ENCODE data around the gene ALKBH5.

Gene ALKBH5

GRCh38 chr17:18235743-18236256 lies 52.2 kb downstream of the ALKBH5 start:
- H4K20me1 ChIP-seq: peaks cover 52% of the 10 kb centered on the region
- H3K9ac ChIP-seq: 0 out of 2 replicates have a peak overlapping the region, but pooled peaks have one; percentile 19
- H3K4me2 ChIP-seq: no peak overlapping the region; the same call in 1 of the 2 replicates
- H3K27me3 ChIP-seq: no peaks in the 10 kb centered on the region
- H3K27ac ChIP-seq: 0 out of 2 replicates have a peak overlapping the region, but pooled peaks have one; percentile 30
- no peaks in the 10 kb centered on the region for H3K4me1 ChIP-seq
- no peak overlapping the region for H3K4me3 ChIP-seq
- H3K9me3 ChIP-seq: no peaks in the 10 kb centered on the region
- H3K36me3 ChIP-seq: peaks cover 98% of the 10 kb centered on the region
- TF ChIP-seq Cebpa-rat (IDR thresholded peaks at IDR 0.05): no peak

GRCh38 chr17:18236494-18236893 lies 52.9 kb downstream of the ALKBH5 start:
- Histone ChIP-seq H3K9me3 (no peaks in the 10 kb centered on the region), H3K27me3 (no peaks in the 10 kb centered on the region), H3K4me3 (no peak overlapping the region), H4K20me1 (peaks cover 50% of the 10 kb centered on the region), H3K4me1 (no peaks in the 10 kb centered on the region), H3K27ac (no peak overlapping the region), H3K36me3 (peaks cover 98% of the 10 kb centered on the region), H3K4me2 (no peak overlapping the region), H3K9ac (no peak overlapping the region)
- no peak for TF ChIP-seq Cebpa-rat (IDR thresholded peaks at IDR 0.05)

GRCh38 chr17:18237461-18237860 lies 53.8 kb downstream of the ALKBH5 start:
- peaks cover 99% of the 10 kb centered on the region for H3K36me3 ChIP-seq
- H4K20me1 ChIP-seq: peaks cover 40% of the 10 kb centered on the region
- no peak overlapping the region for H3K27ac ChIP-seq
- no peaks in the 10 kb centered on the region for H3K4me1 ChIP-seq
- H3K9ac ChIP-seq: no peak overlapping the region
- H3K4me3 ChIP-seq: no peak overlapping the region
- H3K9me3 ChIP-seq: no peaks in the 10 kb centered on the region
- no peak overlapping the region for H3K4me2 ChIP-seq
- no peaks in the 10 kb centered on the region for H3K27me3 ChIP-seq
- no peak for TF ChIP-seq Cebpa-rat (IDR thresholded peaks at IDR 0.05)

DNA sequence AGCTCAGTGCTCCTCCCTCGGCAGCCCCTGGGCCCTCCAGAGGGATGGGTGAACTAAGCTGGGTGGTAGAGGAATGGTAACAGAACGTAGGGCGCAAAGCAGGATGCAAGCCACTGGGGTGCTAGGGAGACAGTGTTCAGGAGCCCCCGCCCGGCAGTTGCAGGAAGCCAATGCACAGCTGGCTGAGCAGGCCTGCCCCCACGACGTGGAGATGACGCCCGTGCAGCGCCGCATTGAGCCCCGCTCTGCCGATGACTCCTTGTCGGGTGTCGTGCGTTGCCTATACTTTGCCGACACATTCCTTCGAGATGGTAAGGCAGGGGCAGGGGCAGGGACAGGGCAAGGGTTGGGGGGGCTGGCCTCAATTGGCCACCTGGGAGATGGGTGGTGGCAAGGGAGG lies 54.7 kb downstream of the ALKBH5 start:
- no peaks in the 10 kb centered on the region for H3K4me1 ChIP-seq
- no peak overlapping the region for H3K4me2 ChIP-seq
- TF ChIP-seq Cebpa-rat (IDR thresholded peaks at IDR 0.05): no peak
- peaks cover 32% of the 10 kb centered on the region; the same call in 1 of the 2 replicates for H4K20me1 ChIP-seq
- no peak overlapping the region for H3K4me3 ChIP-seq
- H3K9ac ChIP-seq: no peak overlapping the region
- H3K27me3 ChIP-seq: no peaks in the 10 kb centered on the region
- H3K9me3 ChIP-seq: no peaks in the 10 kb centered on the region
- no peak overlapping the region for H3K27ac ChIP-seq
- peaks cover 96% of the 10 kb centered on the region for H3K36me3 ChIP-seq

- H3K9me3 ChIP-seq: no peaks in the 10 kb centered on the region
- no peak overlapping the region for H3K9ac ChIP-seq
- no peaks in the 10 kb centered on the region for H3K27me3 ChIP-seq
- peaks cover 26% of the 10 kb centered on the region; the same call in 1 of the 2 replicates for H4K20me1 ChIP-seq
- TF ChIP-seq Cebpa-rat (IDR thresholded peaks at IDR 0.05): no peak
- no peak overlapping the region for H3K4me2 ChIP-seq
- H3K4me3 ChIP-seq: no peak overlapping the region
- H3K4me1 ChIP-seq: no peaks in the 10 kb centered on the region
- no peak overlapping the region for H3K27ac ChIP-seq
- H3K36me3 ChIP-seq: peaks cover 94% of the 10 kb centered on the region
These were observed 56.8 kb downstream of the ALKBH5 start for GRCh38 chr17:18240449-18240848.

- no peak overlapping the region for H3K4me2 ChIP-seq
- no peaks in the 10 kb centered on the region for H3K27me3 ChIP-seq
- no peak overlapping the region for H3K4me3 ChIP-seq
- TF ChIP-seq Cebpa-rat (IDR thresholded peaks at IDR 0.05): no peak
- H4K20me1 ChIP-seq: peaks cover 30% of the 10 kb centered on the region; the same call in 1 of the 2 replicates
- peaks cover 94% of the 10 kb centered on the region for H3K36me3 ChIP-seq
- H3K9me3 ChIP-seq: no peaks in the 10 kb centered on the region
- no peak overlapping the region for H3K9ac ChIP-seq
- H3K4me1 ChIP-seq: no peaks in the 10 kb centered on the region
- H3K27ac ChIP-seq: no peak overlapping the region
These were observed 57.7 kb downstream of the ALKBH5 start for GRCh38 chr17:18241229-18241871.

GRCh38 chr17:18245038-18245776 lies 61.6 kb downstream of the ALKBH5 start:
- H3K4me3 ChIP-seq: no peak overlapping the region
- H3K4me2 ChIP-seq: no peak overlapping the region
- no peak overlapping the region for H3K27ac ChIP-seq
- no peak overlapping the region for H3K9ac ChIP-seq
- H3K27me3 ChIP-seq: no peaks in the 10 kb centered on the region
- H4K20me1 ChIP-seq: peaks cover 24% of the 10 kb centered on the region
- H3K36me3 ChIP-seq: peaks cover 88% of the 10 kb centered on the region
- peaks cover 10% of the 10 kb centered on the region for H3K4me1 ChIP-seq
- TF ChIP-seq Cebpa-rat (IDR thresholded peaks at IDR 0.05): no peak
- no peaks in the 10 kb centered on the region for H3K9me3 ChIP-seq

- Histone ChIP-seq H3K4me2 (no peak overlapping the region), H3K9me3 (no peaks in the 10 kb centered on the region), H3K4me1 (peaks cover 10% of the 10 kb centered on the region), H3K9ac (no peak overlapping the region), H3K27me3 (no peaks in the 10 kb centered on the region), H3K27ac (no peak overlapping the region), H3K36me3 (peaks cover 88% of the 10 kb centered on the region), H3K4me3 (no peak overlapping the region), H4K20me1 (peaks cover 18% of the 10 kb centered on the region)
- TF ChIP-seq Cebpa-rat (IDR thresholded peaks at IDR 0.05): no peak
These were observed 62.6 kb downstream of the ALKBH5 start for GRCh38 chr17:18246109-18246725.

GRCh38 chr17:18246880-18247612 lies 63.4 kb downstream of the ALKBH5 start:
- H3K27ac ChIP-seq: no peak overlapping the region
- TF ChIP-seq Cebpa-rat (IDR thresholded peaks at IDR 0.05): no peak
- peaks cover 20% of the 10 kb centered on the region for H4K20me1 ChIP-seq
- no peak overlapping the region for H3K9ac ChIP-seq
- no peak overlapping the region for H3K4me3 ChIP-seq
- H3K36me3 ChIP-seq: peaks cover 88% of the 10 kb centered on the region
- no peaks in the 10 kb centered on the region for H3K27me3 ChIP-seq
- no peaks in the 10 kb centered on the region for H3K9me3 ChIP-seq
- H3K4me1 ChIP-seq: peaks cover 10% of the 10 kb centered on the region
- H3K4me2 ChIP-seq: no peak overlapping the region

Data from BLaER1 (cell line).